Subcutaneous adipose tissue (tissue), 4 donors: ENCODE data around the gene KASH5. TPM values are rescaled to one million over a fixed set of nuclear protein-coding genes. Genes with fewer than 3 reads are reported as not detected.

Experiments used
- total RNA-seq, 4 donors: library from RNA; depleted of rRNA; stranded (reverse); fragments of >200 nt; gene quantifications; one replicate each; pipeline ENCODE4 v1.1.0, GENCODE V29; 2016
- TF ChIP-seq, protein P1 (sequence below): fragments of 450-650 bp; IDR thresholded peaks from one replicate; pipeline ENCODE4 v1.5.1; 2016; ENCODE audit warnings: low read depth, mild to moderate bottlenecking, control low read depth, antibody characterized with exemption, moderate library complexity

KASH5 gene
- total RNA-seq, 4 donors from 2014 or later = not detected

DNA sequence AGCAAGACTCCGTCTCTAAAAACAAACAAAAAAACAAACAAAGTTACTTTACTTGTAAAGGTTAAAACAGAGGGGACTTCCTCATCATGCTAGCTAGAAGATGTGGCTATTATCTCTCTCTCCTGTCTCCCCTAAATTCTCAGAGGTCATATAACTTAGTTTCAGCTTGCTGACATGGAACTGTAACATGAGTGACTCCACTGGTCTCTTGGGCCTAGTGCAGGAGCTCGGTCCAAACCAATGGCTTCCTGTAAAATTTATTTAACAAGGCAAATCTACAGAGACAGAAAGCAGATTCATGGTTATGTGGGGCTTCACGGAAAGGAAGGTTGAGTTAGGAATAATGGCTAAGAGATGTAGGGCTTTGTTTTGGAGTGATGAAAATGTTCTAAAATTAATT is 9.5 kb upstream of the KASH5 start:
- TF ChIP-seq, protein P1, sequence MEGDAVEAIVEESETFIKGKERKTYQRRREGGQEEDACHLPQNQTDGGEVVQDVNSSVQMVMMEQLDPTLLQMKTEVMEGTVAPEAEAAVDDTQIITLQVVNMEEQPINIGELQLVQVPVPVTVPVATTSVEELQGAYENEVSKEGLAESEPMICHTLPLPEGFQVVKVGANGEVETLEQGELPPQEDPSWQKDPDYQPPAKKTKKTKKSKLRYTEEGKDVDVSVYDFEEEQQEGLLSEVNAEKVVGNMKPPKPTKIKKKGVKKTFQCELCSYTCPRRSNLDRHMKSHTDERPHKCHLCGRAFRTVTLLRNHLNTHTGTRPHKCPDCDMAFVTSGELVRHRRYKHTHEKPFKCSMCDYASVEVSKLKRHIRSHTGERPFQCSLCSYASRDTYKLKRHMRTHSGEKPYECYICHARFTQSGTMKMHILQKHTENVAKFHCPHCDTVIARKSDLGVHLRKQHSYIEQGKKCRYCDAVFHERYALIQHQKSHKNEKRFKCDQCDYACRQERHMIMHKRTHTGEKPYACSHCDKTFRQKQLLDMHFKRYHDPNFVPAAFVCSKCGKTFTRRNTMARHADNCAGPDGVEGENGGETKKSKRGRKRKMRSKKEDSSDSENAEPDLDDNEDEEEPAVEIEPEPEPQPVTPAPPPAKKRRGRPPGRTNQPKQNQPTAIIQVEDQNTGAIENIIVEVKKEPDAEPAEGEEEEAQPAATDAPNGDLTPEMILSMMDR = no peak

DNA sequence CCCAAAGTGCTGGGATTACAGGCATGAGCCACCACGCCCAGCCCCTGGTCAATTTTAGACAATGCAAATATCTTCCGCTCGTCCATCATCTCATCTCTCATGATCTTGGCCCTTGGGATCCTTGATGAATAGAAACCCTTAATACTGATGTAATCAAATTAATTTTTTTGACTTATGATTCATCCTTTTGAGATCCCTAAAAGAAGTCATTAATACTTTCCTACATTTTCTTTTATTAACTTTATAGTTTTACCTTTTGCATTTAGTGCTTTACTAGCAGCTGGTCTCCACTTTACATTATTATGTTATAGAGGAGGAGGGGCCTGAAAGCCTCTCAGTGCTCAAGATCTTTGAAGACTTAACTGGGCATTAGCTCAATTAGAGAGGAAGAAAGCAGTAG is 7.7 kb upstream of the KASH5 start:
- TF ChIP-seq, protein P1 = no peak

DNA sequence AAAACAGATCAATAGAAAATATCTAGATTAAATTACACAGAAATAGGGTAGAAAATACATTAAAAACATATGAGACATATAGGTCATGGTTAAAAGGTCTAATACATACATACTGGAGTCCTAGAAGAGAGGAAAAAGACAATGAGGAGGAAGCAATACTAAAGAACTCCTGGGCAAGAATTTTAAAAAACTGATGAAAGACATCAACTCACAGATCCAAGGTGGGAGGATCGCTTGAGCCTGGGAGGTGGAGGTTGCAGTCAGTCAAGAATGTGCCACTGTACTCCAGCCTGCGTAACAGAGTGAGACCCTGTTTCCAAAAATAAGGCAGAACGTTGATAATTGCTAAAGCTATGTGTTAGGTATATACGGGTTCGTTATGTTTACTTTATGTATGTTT is 5.4 kb upstream of the KASH5 start:
- TF ChIP-seq, protein P1 = no peak

DNA sequence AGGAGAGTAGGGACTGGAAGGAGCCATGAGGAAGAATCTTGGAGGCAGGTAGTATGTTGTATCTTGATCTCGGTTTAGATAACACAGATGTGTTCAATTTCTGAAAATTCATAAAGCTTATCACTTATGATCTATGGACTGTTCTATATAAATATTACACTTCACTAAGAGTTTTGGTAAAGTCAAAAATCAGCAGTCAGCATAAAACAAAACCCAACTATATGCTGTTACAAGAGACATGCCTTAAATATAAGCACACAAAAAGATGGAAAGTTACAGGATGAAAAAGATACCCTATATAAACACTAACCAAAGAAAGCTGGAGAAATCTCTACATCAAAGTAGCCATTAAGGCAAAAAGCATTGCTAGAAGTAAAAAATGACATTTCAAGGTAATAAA is 4.5 kb upstream of the KASH5 start:
- TF ChIP-seq, protein P1 = no peak

DNA sequence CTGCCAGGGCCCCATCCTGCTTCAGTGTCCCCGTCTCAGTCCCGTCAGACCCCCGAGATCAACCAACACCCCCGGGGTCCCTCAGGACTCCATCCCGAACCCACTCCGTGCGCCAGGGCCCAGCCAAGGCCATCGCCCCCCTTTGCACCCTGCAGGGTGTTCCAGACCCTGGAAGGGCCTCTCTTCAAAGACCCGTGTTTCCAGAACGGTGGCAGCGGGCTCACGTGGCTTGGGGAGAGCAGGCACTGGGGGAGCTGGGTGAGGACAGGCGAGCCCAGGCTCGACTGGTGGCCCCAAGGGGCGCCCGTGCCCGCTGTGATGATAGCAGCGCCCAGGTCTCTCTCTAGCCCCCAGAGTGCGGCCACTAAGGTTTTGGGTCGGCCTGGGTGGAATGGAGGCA is 1.4 kb downstream of the KASH5 start:
- TF ChIP-seq, protein P1 = no peak

DNA sequence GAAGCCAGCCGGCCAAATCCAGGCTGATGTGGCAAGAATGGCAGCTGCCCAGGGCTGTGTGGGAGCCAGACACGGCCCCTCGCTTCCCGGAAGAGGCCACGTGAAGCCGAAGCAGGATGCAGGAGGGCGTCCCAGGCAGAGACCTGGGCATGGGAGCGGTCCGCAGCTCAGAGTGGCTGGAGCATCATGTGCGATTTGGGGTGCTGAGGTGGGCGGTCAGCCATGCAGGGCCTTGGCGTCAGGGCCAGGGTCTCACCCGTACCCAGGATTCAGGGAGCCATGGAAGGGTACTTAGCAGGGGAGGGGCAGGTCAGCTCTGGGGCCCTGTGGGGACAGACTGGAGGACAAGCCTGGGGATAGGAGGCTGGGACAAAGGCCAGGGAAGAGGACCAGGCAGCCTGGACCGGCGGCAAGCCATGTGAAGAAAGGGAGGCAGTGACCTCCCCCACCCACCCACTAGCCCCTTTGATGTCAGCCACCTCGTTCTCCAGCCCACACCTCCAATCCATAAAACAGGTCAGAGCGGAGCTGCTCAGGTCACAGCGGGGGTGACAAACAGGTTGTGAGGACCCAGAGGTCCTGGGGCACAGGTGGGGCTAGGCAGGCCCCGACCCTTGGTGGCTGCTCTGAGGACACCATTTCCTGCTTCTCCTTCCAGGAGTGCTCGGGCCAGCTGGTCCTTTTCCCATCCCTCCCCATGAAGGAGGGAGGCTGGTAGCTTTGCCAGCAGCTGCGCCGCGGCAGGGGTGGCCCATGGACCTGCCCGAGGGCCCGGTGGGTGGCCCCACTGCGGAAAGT is 2.3 kb downstream of the KASH5 start:
- TF ChIP-seq, protein P1 = no peak

DNA sequence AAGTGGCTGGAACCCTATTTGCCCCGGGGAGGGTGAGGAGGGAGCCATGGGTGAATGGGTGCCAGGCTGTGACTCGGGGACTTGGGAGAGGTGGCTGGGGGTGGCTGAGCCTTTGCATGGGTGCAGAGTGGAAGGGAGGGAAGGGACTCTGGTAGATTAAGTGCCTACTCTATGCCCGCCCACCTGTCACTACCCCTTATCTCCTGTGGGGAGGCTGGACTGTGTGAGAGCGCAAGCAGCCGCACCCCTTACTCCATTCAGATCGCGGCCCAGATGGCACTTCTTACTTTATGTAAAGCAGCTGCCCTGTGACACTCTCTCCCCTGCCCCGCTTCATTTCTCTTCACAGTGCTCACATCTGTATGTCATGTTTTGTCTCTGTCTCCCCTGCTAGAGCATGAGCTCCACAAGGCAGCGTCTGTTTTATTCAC is 2.9 kb downstream of the KASH5 start:
- TF ChIP-seq, protein P1 = no peak
